Heart left ventricle (tissue), 13 donors: Measurements from ENCODE around the gene CRYGA.

Source experiments
- POLR2A ChIP-seq, 2 donors: fragments of 450-650 bp; IDR thresholded peaks; one replicate each; pipeline ENCODE4 v1.6.1; 2017; ENCODE audit warnings: antibody characterized with exemption in 2 of 2, mild to moderate bottlenecking in 2 of 2, moderate library complexity in 2 of 2
- TF ChIP-seq, protein P1 (sequence below), 12 donors: fragments of 200-600 bp; sonication (generic) in 4 of 12; IDR thresholded peaks; one replicate each; pipeline versions ENCODE4 v1.5.0 to v1.8.0; 2018 to 2022; ENCODE audit warnings: antibody characterized with exemption in 12 of 12, mild to moderate bottlenecking in 5 of 12
- donor health status: ischemic (EF 13 %, LVEDD 7.1; RV severe dilation, severe dysfunction).
- donor health status: DM: no; HTN: yes; CAD: no.
- donor health status: DM: no; HTN: no; CAD: no.
- donor health status: ischemic (EF 25% LVEDD 6.9; RV normal size, moderate dysfunction).
- donor health status: ischemic (EF 25% LVEDD 5.7; RV mildly dilated, moderate dysfunction).
- donor health status: ischemic (EF 35%, LVEDD 5.7; RV mildly dilated, moderate dysfunction).
- donor health status: nonischemic (EF 11% LVEDD 7.7; RV severe dilation, severe dysfunction).
- donor health status: DM: yes; HTN: yes; CAD: no.
- donor health status: PGD.
- donor health status: ischemic (EF 29% LVEDD 5.4; RV normal size, mild dysfunction).
- donor health status: nonischemic (EF 23%, LVEDD 6.1; RV moderate dilation, normal function).

DNA sequence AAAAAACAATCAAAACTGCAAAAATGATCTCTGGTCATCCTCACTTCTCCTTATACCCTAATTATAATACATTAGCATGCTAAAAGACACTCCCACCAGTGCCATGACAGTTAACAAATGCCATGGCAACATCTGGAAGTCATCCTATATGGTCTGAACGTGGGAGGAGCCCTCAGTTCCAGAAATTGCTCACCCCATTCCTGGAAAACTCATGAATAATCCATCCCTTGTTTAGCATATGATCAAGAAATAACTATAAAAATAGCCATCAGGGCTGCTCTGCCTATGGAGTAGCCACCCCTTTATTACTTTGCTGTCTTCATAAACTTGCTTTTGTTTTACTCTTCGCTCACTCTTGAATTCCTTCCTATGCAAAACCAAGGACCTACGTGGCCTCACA is 32.1 kb upstream of the CRYGA start:
- TF ChIP-seq, protein P1, sequence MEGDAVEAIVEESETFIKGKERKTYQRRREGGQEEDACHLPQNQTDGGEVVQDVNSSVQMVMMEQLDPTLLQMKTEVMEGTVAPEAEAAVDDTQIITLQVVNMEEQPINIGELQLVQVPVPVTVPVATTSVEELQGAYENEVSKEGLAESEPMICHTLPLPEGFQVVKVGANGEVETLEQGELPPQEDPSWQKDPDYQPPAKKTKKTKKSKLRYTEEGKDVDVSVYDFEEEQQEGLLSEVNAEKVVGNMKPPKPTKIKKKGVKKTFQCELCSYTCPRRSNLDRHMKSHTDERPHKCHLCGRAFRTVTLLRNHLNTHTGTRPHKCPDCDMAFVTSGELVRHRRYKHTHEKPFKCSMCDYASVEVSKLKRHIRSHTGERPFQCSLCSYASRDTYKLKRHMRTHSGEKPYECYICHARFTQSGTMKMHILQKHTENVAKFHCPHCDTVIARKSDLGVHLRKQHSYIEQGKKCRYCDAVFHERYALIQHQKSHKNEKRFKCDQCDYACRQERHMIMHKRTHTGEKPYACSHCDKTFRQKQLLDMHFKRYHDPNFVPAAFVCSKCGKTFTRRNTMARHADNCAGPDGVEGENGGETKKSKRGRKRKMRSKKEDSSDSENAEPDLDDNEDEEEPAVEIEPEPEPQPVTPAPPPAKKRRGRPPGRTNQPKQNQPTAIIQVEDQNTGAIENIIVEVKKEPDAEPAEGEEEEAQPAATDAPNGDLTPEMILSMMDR (IDR thresholded peaks at IDR 0.05), result no peak
- TF ChIP-seq POLR2A (IDR thresholded peaks at IDR 0.05), result no peak
